ENCODE results near the gene MAPT. TPM values are rescaled to one million over a fixed set of nuclear protein-coding genes. Genes with fewer than 3 reads are reported as not detected.

The MAPT gene
- polyA plus RNA-seq, 1 experiment: 0.27 TPM

GRCh38 chr17:45963283-45963682 lies 68.9 kb downstream of the MAPT start:
- CTCF ChIA-PET: interaction anchor here (1.3 kb wide), 1 partner anchor 14 kb away, joined by 4 read pairs; no protein-coding TSS in a partner anchor
- Histone ChIP-seq H3K9me3 (ENCODE audit: control insufficient read depth, insufficient read depth, low read length) (no peaks in the 10 kb centered on the region), H3K4me3 (ENCODE audit: low read depth, low read length) (no peak overlapping the region), H3K27me3 (ENCODE audit: control insufficient read depth, insufficient read depth, low read length) (peaks cover 22% of the 10 kb centered on the region), H3K27ac (ENCODE audit: low read depth, low read length) (no peak overlapping the region)
- no peak for TF ChIP-seq CTCF (IDR thresholded peaks at IDR 0.05; ENCODE audit: low read depth, low read length)
- POLR2A ChIA-PET: no interaction called here
- DNase-seq (ENCODE audit: low read depth, low spot score): no peak

GRCh38 chr17:45963889-45964288 lies 69.5 kb downstream of the MAPT start:
- DNase-seq (ENCODE audit: low read depth, low spot score): no peak
- no peaks in the 10 kb centered on the region for H3K9me3 ChIP-seq (ENCODE audit: control insufficient read depth, insufficient read depth, low read length)
- POLR2A ChIA-PET: no interaction called here
- no peak overlapping the region for H3K27ac ChIP-seq (ENCODE audit: low read depth, low read length)
- no peak overlapping the region for H3K4me3 ChIP-seq (ENCODE audit: low read depth, low read length)
- TF ChIP-seq CTCF (IDR thresholded peaks at IDR 0.05; ENCODE audit: low read depth, low read length): no peak
- CTCF ChIA-PET: no interaction called here
- peaks cover 25% of the 10 kb centered on the region for H3K27me3 ChIP-seq (ENCODE audit: control insufficient read depth, insufficient read depth, low read length)

GRCh38 chr17:45964634-45965033 lies 70.3 kb downstream of the MAPT start:
- TF ChIP-seq CTCF (IDR thresholded peaks at IDR 0.05; ENCODE audit: low read depth, low read length): no peak
- ChIA-PET CTCF (no interaction called here), POLR2A (no interaction called here)
- Histone ChIP-seq H3K27me3 (ENCODE audit: control insufficient read depth, insufficient read depth, low read length) (peaks cover 25% of the 10 kb centered on the region), H3K9me3 (ENCODE audit: control insufficient read depth, insufficient read depth, low read length) (no peaks in the 10 kb centered on the region), H3K4me3 (ENCODE audit: low read depth, low read length) (no peak overlapping the region), H3K27ac (ENCODE audit: low read depth, low read length) (no peak overlapping the region)
- no peak for DNase-seq (ENCODE audit: low read depth, low spot score)

GRCh38 chr17:45965812-45966211 lies 71.5 kb downstream of the MAPT start:
- ChIA-PET POLR2A (interaction anchor here (0.6 kb wide), 1 partner anchor 92 kb away, joined by 3 read pairs; no protein-coding TSS in a partner anchor), CTCF (interaction anchor here (1.0 kb wide), 1 partner anchor 16 kb away, joined by 3 read pairs; no protein-coding TSS in a partner anchor)
- no peaks in the 10 kb centered on the region for H3K9me3 ChIP-seq (ENCODE audit: control insufficient read depth, insufficient read depth, low read length)
- no peak for TF ChIP-seq CTCF (IDR thresholded peaks at IDR 0.05; ENCODE audit: low read depth, low read length)
- H3K27ac ChIP-seq (ENCODE audit: low read depth, low read length): no peak overlapping the region
- H3K27me3 ChIP-seq (ENCODE audit: control insufficient read depth, insufficient read depth, low read length): peaks cover 23% of the 10 kb centered on the region
- no peak overlapping the region for H3K4me3 ChIP-seq (ENCODE audit: low read depth, low read length)
- no peak for DNase-seq (ENCODE audit: low read depth, low spot score)

GRCh38 chr17:45966606-45967280 lies 72.4 kb downstream of the MAPT start:
- no peak for TF ChIP-seq CTCF (IDR thresholded peaks at IDR 0.05; ENCODE audit: low read depth, low read length)
- CTCF ChIA-PET: interaction anchor here (1.0 to 1.5 kb wide), 3 partner anchors 17 to 20 kb away, joined by 3 to 6 read pairs (median 3); no protein-coding TSS in a partner anchor
- Histone ChIP-seq H3K27me3 (ENCODE audit: control insufficient read depth, insufficient read depth, low read length) (peaks cover 23% of the 10 kb centered on the region), H3K4me3 (ENCODE audit: low read depth, low read length) (no peak overlapping the region), H3K27ac (ENCODE audit: low read depth, low read length) (no peak overlapping the region), H3K9me3 (ENCODE audit: control insufficient read depth, insufficient read depth, low read length) (peaks cover under 1% of the 10 kb centered on the region; the same call in 1 of the 2 replicates)
- POLR2A ChIA-PET: no interaction called here
- DNase-seq (ENCODE audit: low read depth, low spot score): no peak
